ENCODE data around the gene AGBL4. TPM values are rescaled to one million over a fixed set of nuclear protein-coding genes. Genes with fewer than 3 reads are reported as not detected.

AGBL4 gene
- total and polyA plus RNA-seq, 2 of the 4 experiments (the other 2 are of a cell fraction): not detected

DNA sequence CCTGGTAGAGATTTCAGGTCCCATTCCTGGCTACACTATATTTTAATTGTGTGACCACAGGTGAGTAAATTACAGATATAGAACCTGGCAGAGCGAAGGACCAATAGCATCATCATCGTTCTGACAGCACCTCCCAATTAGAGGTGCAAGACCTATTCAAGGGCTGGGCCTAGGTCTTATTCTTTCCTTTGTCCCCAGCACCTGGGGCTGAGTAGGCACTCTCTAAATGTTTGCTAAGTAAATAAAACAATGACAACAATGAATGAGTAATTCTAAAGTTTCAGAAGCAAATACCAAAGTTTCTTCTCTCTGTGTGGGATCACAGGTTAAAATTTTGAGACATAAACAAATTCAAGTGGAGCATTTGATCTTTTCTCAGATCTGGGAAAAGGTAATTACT is 1279.7 kb downstream of the AGBL4 start:
- H3K79me1 ChIP-seq (ENCODE audit: low read depth in 1 of 2, low read length in 2 of 2): no peaks in the 10 kb centered on the region
- H3K18ac ChIP-seq (ENCODE audit: low read depth, low read length): no peak overlapping the region
- no peak overlapping the region for H2BK120ac ChIP-seq (ENCODE audit: low read depth, low read length)
- no peak overlapping the region for H2AK5ac ChIP-seq (ENCODE audit: low read depth, low read length)
- H3K56ac ChIP-seq (ENCODE audit: extremely low read depth, insufficient read depth, low read length): no peak overlapping the region
- DNase-seq: no peak
- H3K9me3 ChIP-seq (ENCODE audit: control insufficient read depth, insufficient read depth, low read length): no peaks in the 10 kb centered on the region
- H3K27ac ChIP-seq (ENCODE audit: insufficient read depth, low read length): no peak overlapping the region
- no peak overlapping the region for H4K91ac ChIP-seq (ENCODE audit: insufficient read depth, low read depth, low read length)
- H3K14ac ChIP-seq (replicated peaks; ENCODE audit: low read depth, low read length): no peak overlapping the region
- in situ Hi-C loops (cut with MboI; ENCODE audit: low sequenced_read_pairs) (no loop called here), dilution Hi-C loops (cut with HindIII; ENCODE audit: low sequenced_read_pairs, unreplicated experiment) (no loop called here), intact Hi-C loops (cut with micrococcal nuclease) (no loop called here)
- H2BK5ac ChIP-seq (ENCODE audit: low read depth, low read length, poor library complexity, severe bottlenecking): no peak overlapping the region
- no peak overlapping the region for H4K8ac ChIP-seq (ENCODE audit: low read depth in 2 of 2, low read length in 2 of 2)
- no TSS peak for BruUV-seq (replicated peaks)
- no peak for ATAC-seq (ENCODE audit: low read depth)
- POLR2A ChIA-PET (ENCODE audit: unreplicated experiment): no interaction called here
- H3K4me1 ChIP-seq (ENCODE audit: control insufficient read depth, insufficient read depth, low read length): no peaks in the 10 kb centered on the region
- no peak overlapping the region for H2AK9ac ChIP-seq (replicated peaks; ENCODE audit: low read depth, low read length, poor library complexity)
- H3K9me1 ChIP-seq (ENCODE audit: insufficient read depth, low read length): no peaks in the 10 kb centered on the region
- TF ChIP-seq SMC3 (IDR thresholded peaks at IDR 0.05; ENCODE audit: low read depth, low read length): no peak
- no peak overlapping the region for H3K9ac ChIP-seq (ENCODE audit: low read depth, low read length)
- no peak overlapping the region for H2BK15ac ChIP-seq (ENCODE audit: low read depth, low read length)
- H3K4me3 ChIP-seq (ENCODE audit: insufficient read depth, low read depth, low read length): no peak overlapping the region
- H2BK20ac ChIP-seq (ENCODE audit: low read depth, low read length): no peak overlapping the region
- H3K4ac ChIP-seq (ENCODE audit: low read depth, low read length): no peak overlapping the region
- no peak overlapping the region for H2AFZ ChIP-seq (replicated peaks; ENCODE audit: low read length, poor library complexity)
- no peak overlapping the region for H4K5ac ChIP-seq (ENCODE audit: low read depth, low read length)
- no peak overlapping the region for H3K23ac ChIP-seq (ENCODE audit: low read depth, low read length)
- CTCF ChIA-PET: no interaction called here
- no peak overlapping the region for H3K4me2 ChIP-seq (ENCODE audit: low read depth, low read length)
- H3K36me3 ChIP-seq (ENCODE audit: control insufficient read depth, insufficient read depth, low read length): no peaks in the 10 kb centered on the region; the same call in 1 of the 2 replicates
- H4K20me1 ChIP-seq (ENCODE audit: insufficient read depth, low read length): no peaks in the 10 kb centered on the region
- no peaks in the 10 kb centered on the region for H3K27me3 ChIP-seq (ENCODE audit: control insufficient read depth, insufficient read depth, low read length)
- no CpG with 5 or more reads among the region's 2 CpGs for WGBS, 2 experiments (ENCODE audit: extremely low coverage in 2 of 2, insufficient read length in 1 of 2)
